Measurements from ENCODE around the gene JPH3.
"Not testable (repeated sequence)": the region's sequence is repeated elsewhere in the genome, so short reads cannot be mapped to it uniquely, and the experiment has no call there.

The JPH3 gene

GRCh38 chr16:87654826-87655225, 52.5 kb downstream of the JPH3 start:
- no peak for DNase-seq (ENCODE audit: low read depth in 2 of 2)

- no peak for DNase-seq (ENCODE audit: low read depth in 2 of 2)
Observed at GRCh38 chr16:87656328-87656727, 54.0 kb downstream of the JPH3 start.

- DNase-seq (ENCODE audit: low read depth in 2 of 2), result no peak
Observed at GRCh38 chr16:87657621-87658192, 55.4 kb downstream of the JPH3 start.

GRCh38 chr16:87658564-87659225, 56.4 kb downstream of the JPH3 start:
- no peak for DNase-seq (ENCODE audit: low read depth in 2 of 2)

- no peak for DNase-seq (ENCODE audit: low read depth in 2 of 2)
Observed at GRCh38 chr16:87661561-87661960, 59.3 kb downstream of the JPH3 start.

- no peak for DNase-seq (ENCODE audit: low read depth in 2 of 2)
Observed at GRCh38 chr16:87662254-87663204, 60.2 kb downstream of the JPH3 start.

- DNase-seq (ENCODE audit: low read depth in 2 of 2), result no peak
Observed at GRCh38 chr16:87664792-87665191, 62.5 kb downstream of the JPH3 start.

- no peak for DNase-seq (ENCODE audit: low read depth in 2 of 2)
Observed at GRCh38 chr16:87665193-87665592, 62.9 kb downstream of the JPH3 start.

GRCh38 chr16:87666919-87667318, 64.6 kb downstream of the JPH3 start:
- DNase-seq (ENCODE audit: low read depth in 2 of 2), result no peak

GRCh38 chr16:87667443-87667842, 65.1 kb downstream of the JPH3 start:
- no peak for DNase-seq (ENCODE audit: low read depth in 2 of 2)

GRCh38 chr16:87667946-87668345, 65.6 kb downstream of the JPH3 start:
- DNase-seq (ENCODE audit: low read depth in 2 of 2), result no peak

- DNase-seq (ENCODE audit: low read depth in 2 of 2), result no peak
Observed at GRCh38 chr16:87669672-87670071, 67.4 kb downstream of the JPH3 start.

- no peak for DNase-seq (ENCODE audit: low read depth in 2 of 2)
Observed at GRCh38 chr16:87671221-87671620, 68.9 kb downstream of the JPH3 start.

- no peak for DNase-seq (ENCODE audit: low read depth in 2 of 2)
Observed at GRCh38 chr16:87671715-87672270, 69.5 kb downstream of the JPH3 start.

- no peak for DNase-seq (ENCODE audit: low read depth in 2 of 2)
Observed at GRCh38 chr16:87674419-87674818, 72.1 kb downstream of the JPH3 start.

- no peak for DNase-seq (ENCODE audit: low read depth in 2 of 2)
Observed at GRCh38 chr16:87675111-87675719, 72.9 kb downstream of the JPH3 start.

- DNase-seq (ENCODE audit: low read depth in 2 of 2), result no peak
Observed at GRCh38 chr16:87677830-87678229, 75.5 kb downstream of the JPH3 start.

- no peak for DNase-seq (ENCODE audit: low read depth in 2 of 2)
Observed at GRCh38 chr16:87678618-87679017, 76.3 kb downstream of the JPH3 start.

GRCh38 chr16:87679593-87680271, 77.4 kb downstream of the JPH3 start:
- no peak for DNase-seq (ENCODE audit: low read depth in 2 of 2)

- DNase-seq (ENCODE audit: low read depth in 2 of 2), result no peak
Observed at GRCh38 chr16:87680272-87680644, 78.0 kb downstream of the JPH3 start.

GRCh38 chr16:87681051-87681602, 78.8 kb downstream of the JPH3 start:
- DNase-seq (ENCODE audit: low read depth in 2 of 2), result not testable (repeated sequence)

Measured in stimulated activated CD4-positive, alpha-beta T cell treated with anti-CD3 and anti-CD28 coated beads, Interleukin-15, amount 100 ng/mL, for 48 hours (primary cell).